HG03103 (cell line): ENCODE measurements around the gene RSPO1.
"Not testable (repeated sequence)": the region's sequence is repeated elsewhere in the genome, so short reads cannot be mapped to it uniquely, and the experiment has no call there.

Experiments used
- ATAC-seq: cut with Tn5 transposase; IDR thresholded peaks from one replicate; pipeline ENCODE4 v1.9.1; 2021; ENCODE audit warnings: low read depth; ENCODE audit not compliant: unreplicated experiment

Gene RSPO1

GRCh38 chr1:37622131-37622530 lies 12.6 kb downstream of the RSPO1 start:
- ATAC-seq, result no peak

GRCh38 chr1:37621326-37621870 lies 13.3 kb downstream of the RSPO1 start:
- ATAC-seq, result no peak

- no peak for ATAC-seq
Measured at GRCh38 chr1:37620707-37621106, 14.0 kb downstream of the RSPO1 start.

- ATAC-seq, result no peak
Measured at GRCh38 chr1:37616330-37616729, 18.4 kb downstream of the RSPO1 start.

- ATAC-seq, result no peak
Measured at GRCh38 chr1:37614105-37614504, 20.6 kb downstream of the RSPO1 start.

- ATAC-seq, result no peak
Measured at GRCh38 chr1:37612186-37612585, 22.5 kb downstream of the RSPO1 start.

GRCh38 chr1:37609994-37610393 lies 24.7 kb downstream of the RSPO1 start:
- ATAC-seq, result no peak

- ATAC-seq, result no peak
Measured at GRCh38 chr1:37609002-37609401, 25.7 kb downstream of the RSPO1 start.

- ATAC-seq, result no peak
Measured at GRCh38 chr1:37606481-37607263, 28.0 kb downstream of the RSPO1 start.

- ATAC-seq, result no peak
Measured at GRCh38 chr1:37605806-37606474, 28.8 kb downstream of the RSPO1 start.

GRCh38 chr1:37605061-37605650 lies 29.5 kb downstream of the RSPO1 start:
- ATAC-seq, result no peak

- ATAC-seq, result no peak
Measured at GRCh38 chr1:37602750-37603694, 31.7 kb downstream of the RSPO1 start.

- ATAC-seq, result no peak
Measured at GRCh38 chr1:37601441-37601840, 33.3 kb downstream of the RSPO1 start.

- ATAC-seq, result no peak
Measured at GRCh38 chr1:37599940-37600339, 34.8 kb downstream of the RSPO1 start.

- ATAC-seq, result no peak
Measured at GRCh38 chr1:37596182-37596667, 38.5 kb downstream of the RSPO1 start.

- ATAC-seq, result peak; percentile 96
Measured at GRCh38 chr1:37595440-37596181, 39.1 kb downstream of the RSPO1 start, which contains the start of gene GNL2. GNL2 (minus strand) TSS chr1:37595937; CDS start chr1:37595822, 115 bp downstream.

- ATAC-seq, result no peak
Measured at GRCh38 chr1:37593726-37594125, 41.0 kb downstream of the RSPO1 start.

- ATAC-seq, result no peak
Measured at GRCh38 chr1:37588939-37589338, 45.8 kb downstream of the RSPO1 start.

- ATAC-seq, result not testable (repeated sequence)
Measured at GRCh38 chr1:37584544-37584943, 50.1 kb downstream of the RSPO1 start.
